SK-N-SH (cell line): ENCODE results near the gene BTAF1. TPM values are rescaled to one million over a fixed set of nuclear protein-coding genes. Genes with fewer than 3 reads are reported as not detected.

ENCODE experiments used
- CTCF ChIA-PET: fragments of 300-600, 350-600 bp; formaldehyde crosslinking; extraction: SDS; loops from one replicate; lab custom pipeline; 2021; lab: Yijun Ruan, JAX
- POLR2A ChIA-PET: fragments of 350-600 bp; sonication (Branson Sonifier 250); formaldehyde crosslinking; extraction: SDS; loops from one replicate; lab custom pipeline; 2020; ENCODE audit warnings: antibody characterized with exemption, inconsistent platforms; lab: Yijun Ruan, JAX
- DNase-seq: peaks from one replicate; pipeline ENCODE4 v3.0.0; 2012
- H2AFZ ChIP-seq: fragments of 200-600 bp; sonication (generic); 2 replicates; pipeline ENCODE4 v1.8.1; 2016; ENCODE audit warnings: antibody characterized with exemption, mild to moderate bottlenecking, low read depth
- H3F3A ChIP-seq: fragments of 200-600 bp; sonication (generic); replicated peaks from 2 replicates; pipeline ENCODE3; 2016; ENCODE audit warnings: antibody characterized with exemption, mild to moderate bottlenecking; ENCODE audit not compliant: insufficient read depth
- H3K27ac ChIP-seq, 2 experiments: fragments of 200-500 bp in 1 of 2; fragments of 200-600 bp in 1 of 2; sonication (Bioruptor generic) in 1 of 2; sonication (generic), shearing (Covaris generic) in 1 of 2; 2 replicates each; pipeline versions ENCODE4 v1.5.1 to v1.6.1; 2014 to 2016; ENCODE audit warnings: low read depth in 2 of 2, inconsistent platforms in 1 of 2, low read length in 1 of 2, mild to moderate bottlenecking in 1 of 2, mixed read lengths in 1 of 2
- H3K27me3 ChIP-seq: fragments of 200-600 bp; sonication (generic), shearing (Covaris generic); 2 replicates; pipeline ENCODE4 v1.6.1; 2016; ENCODE audit warnings: mixed run types; ENCODE audit not compliant: insufficient read depth
- H3K36me3 ChIP-seq, 2 experiments: fragments of 200-500 bp in 1 of 2; fragments of 200-600 bp in 1 of 2; sonication (Bioruptor generic) in 1 of 2; sonication (generic) in 1 of 2; replicated peaks in 1 of 2; 2 replicates each; pipeline versions ENCODE3 to v1.5.1; 2014 to 2016; ENCODE audit warnings: low read length in 1 of 2, mild to moderate bottlenecking in 1 of 2; ENCODE audit not compliant: insufficient read depth in 2 of 2, control insufficient read depth in 1 of 2
- H3K4me1 ChIP-seq, 2 experiments: fragments of 200-500 bp in 1 of 2; fragments of 200-600 bp in 1 of 2; sonication (Bioruptor generic) in 1 of 2; sonication (generic), shearing (Covaris generic) in 1 of 2; 2 replicates each; pipeline versions ENCODE4 v1.5.1 to v1.6.1; 2014 to 2016; ENCODE audit warnings: low read depth in 1 of 2, low read length in 1 of 2, mixed run types in 1 of 2; ENCODE audit not compliant: insufficient read depth in 2 of 2, control insufficient read depth in 1 of 2
- H3K4me2 ChIP-seq: fragments of 200-600 bp; sonication (generic), shearing (Covaris generic); 2 replicates; pipeline ENCODE4 v1.6.1; 2017; ENCODE audit warnings: mixed run types
- H3K4me3 ChIP-seq, 2 experiments: fragments of 200-500 bp in 1 of 2; fragments of 200-600 bp in 1 of 2; sonication (Bioruptor generic) in 1 of 2; sonication (generic), shearing (Covaris generic) in 1 of 2; 2 replicates each; pipeline versions ENCODE4 v1.5.1 to v1.8.1; 2014 to 2016; ENCODE audit warnings: low read depth in 2 of 2, inconsistent platforms in 1 of 2, low read length in 1 of 2, mild to moderate bottlenecking in 1 of 2, mixed read lengths in 1 of 2, moderate library complexity in 1 of 2
- H3K79me2 ChIP-seq: fragments of 200-600 bp; sonication (generic); 2 replicates; pipeline ENCODE4 v1.8.1; 2017; ENCODE audit warnings: mild to moderate bottlenecking; ENCODE audit not compliant: insufficient read depth
- H3K9ac ChIP-seq: fragments of 200-600 bp; sonication (generic); 2 replicates; pipeline ENCODE4 v1.6.1; 2017; ENCODE audit warnings: mixed run types
- H3K9me2 ChIP-seq: fragments of 200-600 bp; sonication (generic); 2 replicates; pipeline ENCODE4 v1.6.1; 2017; ENCODE audit warnings: mixed run types
- H3K9me3 ChIP-seq: fragments of 200-600 bp; sonication (generic); 2 replicates; pipeline ENCODE4 v1.6.1; 2017; ENCODE audit warnings: mixed run types, mild to moderate bottlenecking, moderate library complexity
- H4K20me1 ChIP-seq: fragments of 200-600 bp; sonication (generic); 2 replicates; pipeline ENCODE4 v1.6.1; 2017; ENCODE audit warnings: mild to moderate bottlenecking, mixed run types; ENCODE audit not compliant: insufficient read depth
- EZH2phosphoT487 ChIP-seq: fragments of 200-600 bp; sonication (generic); IDR thresholded peaks from 2 replicates; pipeline ENCODE4 v1.6.1; 2017; ENCODE audit warnings: low read depth, mixed run types, mild to moderate bottlenecking, antibody characterized with exemption, moderate library complexity, borderline replicate concordance
- FOSL2 ChIP-seq: IDR thresholded peaks from 2 replicates; pipeline ENCODE4 v1.4.0; 2012; ENCODE audit warnings: low read depth, mild to moderate bottlenecking, moderate library complexity, borderline replicate concordance
- FOXM1 ChIP-seq: IDR thresholded peaks from 2 replicates; pipeline ENCODE4 v1.4.0; 2012; ENCODE audit warnings: low read depth, mild to moderate bottlenecking
- IRF3 ChIP-seq: fragments of 150-350 bp; IDR thresholded peaks from 2 replicates; pipeline ENCODE4 v1.6.1; 2016; ENCODE audit warnings: mild to moderate bottlenecking, low read depth, low read length
- MEF2A ChIP-seq: IDR thresholded peaks from 2 replicates; pipeline ENCODE4 v1.4.0; 2012; ENCODE audit warnings: low read depth, borderline replicate concordance
- NFIC ChIP-seq: IDR thresholded peaks from 2 replicates; pipeline ENCODE4 v1.4.0; 2012; ENCODE audit warnings: borderline replicate concordance
- NRF1 ChIP-seq: IDR thresholded peaks from 2 replicates; pipeline ENCODE4 v1.6.1; 2012; ENCODE audit warnings: low read depth, mild to moderate bottlenecking, low read length
- REST ChIP-seq: IDR thresholded peaks from 2 replicates; pipeline ENCODE4 v1.6.1; 2012; ENCODE audit warnings: mild to moderate bottlenecking, low read depth, low read length, moderate library complexity
- SIN3A ChIP-seq: IDR thresholded peaks from 2 replicates; pipeline ENCODE4 v1.6.1; 2012; ENCODE audit warnings: low read depth, mild to moderate bottlenecking, low read length, moderate library complexity, borderline replicate concordance
- TAF1 ChIP-seq: IDR thresholded peaks from 2 replicates; pipeline ENCODE4 v1.6.1; 2012; ENCODE audit warnings: low read depth, mild to moderate bottlenecking, low read length, moderate library complexity, borderline replicate concordance
- TCF12 ChIP-seq: IDR thresholded peaks from 2 replicates; pipeline ENCODE4 v1.4.0; 2012
- TEAD4 ChIP-seq: IDR thresholded peaks from 2 replicates; pipeline ENCODE4 v1.4.0; 2012; ENCODE audit warnings: mild to moderate bottlenecking, borderline replicate concordance; ENCODE audit not compliant: insufficient read depth
- YY1 ChIP-seq: IDR thresholded peaks from 2 replicates; pipeline ENCODE4 v1.4.0; 2012; ENCODE audit warnings: low read depth, mild to moderate bottlenecking
- ZBTB33 ChIP-seq: IDR thresholded peaks from 2 replicates; pipeline ENCODE4 v1.4.0; 2012; ENCODE audit warnings: low read depth, borderline replicate concordance
- WGBS: methylation state at CpG from one replicate; pipeline ENCODE4 v1.1.6; 2017; ENCODE audit warnings: low lambda C conversion rate; 5-methylcytosine and 5-hydroxymethylcytosine counted together
- polyA plus RNA-seq, 3 experiments: library from polyadenylated mRNA; depleted of rRNA; stranded (reverse); fragments of >200 nt; gene quantifications; 2 replicates each; pipeline ENCODE4 v1.2.3, GENCODE V29; 2012

The BTAF1 gene
- polyA plus RNA-seq, 1 of the 3 experiments (the other 2 are of a cell fraction), result 9.8 TPM

- H3K27me3 ChIP-seq, result no peaks in the 10 kb centered on the region
- no peak overlapping the region for H3K9ac ChIP-seq
- TF ChIP-seq YY1, result no peak
- no peak for TF ChIP-seq IRF3
- TF ChIP-seq NRF1, result no peak
- TF ChIP-seq FOXM1, result no peak
- TF ChIP-seq FOSL2, result no peak
- no peak for TF ChIP-seq EZH2phosphoT487
- TF ChIP-seq NFIC, result no peak
- no peak for TF ChIP-seq TAF1
- no peak for TF ChIP-seq REST
- TF ChIP-seq SIN3A, result no peak
- TF ChIP-seq ZBTB33, result no peak
- TF ChIP-seq TCF12, result no peak
- no peak for TF ChIP-seq MEF2A
- no peak for TF ChIP-seq TEAD4
- POLR2A ChIA-PET, result no interaction called here
- no peak overlapping the region for H3K4me3 ChIP-seq
- H3F3A ChIP-seq, result peaks cover 9% of the 10 kb centered on the region
- peaks cover 0 to 3% of the 10 kb centered on the region in 2 experiments for H3K36me3 ChIP-seq
- no peaks in the 10 kb centered on the region; the same call in 1 of the 2 replicates for H3K79me2 ChIP-seq
- no peak overlapping the region for H3K27ac ChIP-seq
- CTCF ChIA-PET, result interaction anchor here (0.6 to 1.0 kb wide), 3 partner anchors 59 to 613 kb away, joined by 3 to 4 read pairs (median 3); no protein-coding TSS in a partner anchor
- H3K4me2 ChIP-seq, result no peak overlapping the region
- H3K9me2 ChIP-seq, result no peaks in the 10 kb centered on the region
- no peak for DNase-seq
- no peak overlapping the region for H2AFZ ChIP-seq
- peaks cover 0 to 2% of the 10 kb centered on the region in 2 experiments; a peak in 1 of 4 replicates for H3K4me1 ChIP-seq
- no peaks in the 10 kb centered on the region for H4K20me1 ChIP-seq
- H3K9me3 ChIP-seq, result no peaks in the 10 kb centered on the region; the same call in 1 of the 2 replicates
- 98% methylated on average over 4 of the region's 4 CpGs for WGBS
Measured at GRCh38 chr10:91910467-91910866, 13.1 kb upstream of the BTAF1 start.
